Measurements from ENCODE around the gene DDX27. TPM values are rescaled to one million over a fixed set of nuclear protein-coding genes. Genes with fewer than 3 reads are reported as not detected.

Gene DDX27
- total and polyA plus RNA-seq, 4 experiments from 2014 or later: 21.6 to 60.4 (median 53.7) TPM

- Histone ChIP-seq H3K27ac (ENCODE audit: low read depth, low read length) (peak overlapping the region; percentile 82), H3K4me3 (ENCODE audit: low read length in 2 of 2) (peak overlapping the region; percentile 86 to 92), H3K36me3 (ENCODE audit: insufficient read depth, low read length) (peaks cover 57% of the 10 kb centered on the region), H3K9me3 (ENCODE audit: control insufficient read depth in 1 of 2, low read length in 2 of 2) (peaks cover 19 to 40% of the 10 kb centered on the region in 2 donors), H3K4me1 (ENCODE audit: insufficient read depth, low read length) (peaks cover 70% of the 10 kb centered on the region), H3K27me3 (ENCODE audit: insufficient read depth, low read length) (no peaks in the 10 kb centered on the region)
- ChIA-PET POLR2A (ENCODE audit: partially characterized antibody) (interaction anchor here (0.5 to 8.0 kb wide), 22 partner anchors 7 to 233 kb away, joined by 3 to 108 read pairs (median 5); partner anchors contain the start of genes CSE1L, DDX27 and STAU1), CTCF (ENCODE audit: partially characterized antibody) (interaction anchor here (0.7 to 1.4 kb wide), 3 partner anchors 15 to 25 kb away, joined by 3 read pairs; no protein-coding TSS in a partner anchor)
- Mint-ChIP-seq H3K27me3 (peaks cover 0 to 1% of the 10 kb centered on the region in 2 donors), H3K4me3 (peak overlapping the region; percentile 87 to 99 (median 95)), H3K4me1 (peaks cover 56 to 83% (median 70%) of the 10 kb centered on the region in 4 donors), H3K36me3 (peaks cover 65 to 83% of the 10 kb centered on the region in 2 donors), H3K27ac (peak overlapping the region; percentile 96 to 99 (median 98)), H3K9me3 (peaks cover 2 to 59% (median 54%) of the 10 kb centered on the region in 8 donors)
- intact Hi-C loops (cut with micrococcal nuclease): loop anchor here (1.0 to 2.0 kb wide), 5 partner anchors 40 to 636 kb away; partner anchors contain the start of genes CSE1L, DDX27, SPATA2 and STAU1
- peak in 1 of 5 donors; percentile 65 for DNase-seq
Observed at GRCh38 chr20:49278818-49279676, 59.8 kb downstream of the DDX27 start.

- POLR2A ChIA-PET (ENCODE audit: partially characterized antibody): interaction anchor here (0.9 to 8.0 kb wide), 20 partner anchors 8 to 234 kb away, joined by 3 to 108 read pairs (median 6); partner anchors contain the start of genes CSE1L, DDX27 and STAU1
Observed at GRCh38 chr20:49279677-49280462, 60.7 kb downstream of the DDX27 start.

GRCh38 chr20:49280463-49281058, 61.3 kb downstream of the DDX27 start:
- Mint-ChIP-seq H3K36me3 (peaks cover 74 to 92% of the 10 kb centered on the region in 2 donors), H3K27ac (peak overlapping the region; percentile 71 to 99 (median 92)), H3K4me1 (peaks cover 59 to 87% (median 71%) of the 10 kb centered on the region in 4 donors), H3K27me3 (peaks cover 0 to 1% of the 10 kb centered on the region in 2 donors), H3K4me3 (peak overlapping the region; percentile 87 to 99 (median 95)), H3K9me3 (peaks cover 2 to 73% (median 68%) of the 10 kb centered on the region in 8 donors)
- no peaks in the 10 kb centered on the region for H3K27me3 ChIP-seq (ENCODE audit: insufficient read depth, low read length)
- peak overlapping the region in 1 of 2 donors; percentile 92 for H3K4me3 ChIP-seq (ENCODE audit: low read length in 2 of 2)
- peaks cover 66% of the 10 kb centered on the region for H3K4me1 ChIP-seq (ENCODE audit: insufficient read depth, low read length)
- intact Hi-C loops (cut with micrococcal nuclease): no loop called here
- no peak for DNase-seq
- peaks cover 24 to 46% of the 10 kb centered on the region in 2 donors for H3K9me3 ChIP-seq (ENCODE audit: control insufficient read depth in 1 of 2, low read length in 2 of 2)
- peaks cover 67% of the 10 kb centered on the region for H3K36me3 ChIP-seq (ENCODE audit: insufficient read depth, low read length)
- peak overlapping the region; percentile 14 for H3K27ac ChIP-seq (ENCODE audit: low read depth, low read length)
- ChIA-PET CTCF (ENCODE audit: partially characterized antibody) (interaction anchor here (1.0 to 1.3 kb wide), 2 partner anchors 13 to 23 kb away, joined by 3 to 4 read pairs; no protein-coding TSS in a partner anchor), POLR2A (ENCODE audit: partially characterized antibody) (interaction anchor here (1.0 to 8.0 kb wide), 13 partner anchors 9 to 234 kb away, joined by 3 to 108 read pairs (median 7); partner anchors contain the start of genes CSE1L, DDX27 and STAU1)

More at GRCh38 chr20:49279677-49280462, 60.7 kb downstream of the DDX27 start:
- peak overlapping the region; percentile 86 to 92 for H3K4me3 ChIP-seq (ENCODE audit: low read length in 2 of 2)
- peaks cover 66% of the 10 kb centered on the region for H3K36me3 ChIP-seq (ENCODE audit: insufficient read depth, low read length)
- CTCF ChIA-PET (ENCODE audit: partially characterized antibody): interaction anchor here (0.7 to 1.3 kb wide), 3 partner anchors 12 to 23 kb away, joined by 3 to 4 read pairs (median 3); no protein-coding TSS in a partner anchor
- no peaks in the 10 kb centered on the region for H3K27me3 ChIP-seq (ENCODE audit: insufficient read depth, low read length)
- H3K9me3 ChIP-seq (ENCODE audit: control insufficient read depth in 1 of 2, low read length in 2 of 2): peaks cover 19 to 41% of the 10 kb centered on the region in 2 donors
- peak overlapping the region; percentile 87 to 99 (median 95) for H3K4me3 Mint-ChIP-seq
- H3K27ac ChIP-seq (ENCODE audit: low read depth, low read length): peak overlapping the region; percentile 14
- DNase-seq: no peak
- peaks cover 0 to 1% of the 10 kb centered on the region in 2 donors for H3K27me3 Mint-ChIP-seq
- peaks cover 59 to 87% (median 71%) of the 10 kb centered on the region in 4 donors for H3K4me1 Mint-ChIP-seq
- peaks cover 72 to 91% of the 10 kb centered on the region in 2 donors for H3K36me3 Mint-ChIP-seq
- H3K9me3 Mint-ChIP-seq: peaks cover 2 to 66% (median 61%) of the 10 kb centered on the region in 8 donors
- H3K4me1 ChIP-seq (ENCODE audit: insufficient read depth, low read length): peaks cover 72% of the 10 kb centered on the region
- intact Hi-C loops (cut with micrococcal nuclease): loop anchor here (2.0 kb wide), 1 partner anchor 39 kb away; no protein-coding TSS in a partner anchor
- H3K27ac Mint-ChIP-seq: peak overlapping the region; percentile 77 to 99 (median 97)

DNA sequence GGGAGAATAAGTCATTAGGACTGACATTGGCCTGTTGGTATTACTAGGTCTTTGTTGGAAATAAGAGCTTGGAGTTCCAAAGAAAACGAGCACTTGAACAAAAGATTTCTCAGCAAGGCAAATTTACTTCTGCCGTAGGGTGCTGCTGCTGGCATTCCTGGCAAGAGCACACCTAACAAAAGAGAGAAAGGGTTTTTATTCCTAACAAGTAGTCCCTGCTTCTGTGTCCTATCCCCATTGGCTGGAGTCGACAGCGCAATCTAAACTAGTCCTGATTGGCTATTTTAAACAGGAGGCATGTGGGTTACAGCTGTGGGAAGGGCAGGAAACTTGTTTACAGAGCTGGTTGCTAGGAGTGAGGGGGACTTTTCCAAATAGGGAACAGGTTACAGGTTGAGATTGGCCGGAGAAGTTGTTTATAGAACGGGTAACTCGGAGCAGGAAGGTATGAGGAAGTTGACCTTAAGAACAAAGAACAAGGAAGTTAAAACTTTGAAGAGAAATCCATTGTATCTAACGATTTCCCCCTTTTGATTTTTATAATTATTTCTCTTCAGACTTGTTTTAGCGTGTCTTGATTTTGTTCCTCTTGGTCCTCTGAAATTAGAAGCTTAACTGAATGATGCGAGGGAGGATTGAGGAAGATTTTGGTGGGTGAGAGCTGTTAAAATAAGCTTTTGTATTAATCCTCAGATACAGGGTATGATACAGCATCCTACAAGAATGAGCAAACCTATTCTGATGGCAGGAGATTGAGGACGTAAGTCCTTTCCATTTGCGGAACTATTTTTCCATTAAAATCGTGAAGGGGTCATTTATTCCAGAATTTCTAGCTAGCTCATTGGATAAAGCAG, 62.1 kb downstream of the DDX27 start:
- H3K27me3 Mint-ChIP-seq: peaks cover 0 to 1% of the 10 kb centered on the region in 2 donors
- no peak for DNase-seq
- peaks cover 79 to 93% of the 10 kb centered on the region in 2 donors for H3K36me3 Mint-ChIP-seq
- peaks cover 53 to 86% (median 67%) of the 10 kb centered on the region in 4 donors for H3K4me1 Mint-ChIP-seq
- Histone ChIP-seq H3K27me3 (ENCODE audit: insufficient read depth, low read length) (no peaks in the 10 kb centered on the region), H3K36me3 (ENCODE audit: insufficient read depth, low read length) (peaks cover 68% of the 10 kb centered on the region), H3K4me3 (ENCODE audit: low read length in 2 of 2) (peak overlapping the region; percentile 30 to 92), H3K9me3 (ENCODE audit: control insufficient read depth in 1 of 2, low read length in 2 of 2) (peaks cover 25 to 53% of the 10 kb centered on the region in 2 donors), H3K4me1 (ENCODE audit: insufficient read depth, low read length) (peaks cover 59% of the 10 kb centered on the region), H3K27ac (ENCODE audit: low read depth, low read length) (peak overlapping the region; percentile 14)
- ChIA-PET POLR2A (ENCODE audit: partially characterized antibody) (interaction anchor here (1.1 to 8.0 kb wide), 9 partner anchors 10 to 235 kb away, joined by 3 to 108 read pairs (median 7); partner anchors contain the start of genes CSE1L and DDX27), CTCF (ENCODE audit: partially characterized antibody) (interaction anchor here (1.0 to 1.2 kb wide), 2 partner anchors 14 to 64 kb away, joined by 3 to 4 read pairs; no protein-coding TSS in a partner anchor)
- peaks cover 2 to 80% (median 75%) of the 10 kb centered on the region in 8 donors for H3K9me3 Mint-ChIP-seq
- peak overlapping the region; percentile 10 to 99 (median 92) for H3K27ac Mint-ChIP-seq
- intact Hi-C loops (cut with micrococcal nuclease): no loop called here
- peak overlapping the region; percentile 49 to 96 (median 77) for H3K4me3 Mint-ChIP-seq

DNA sequence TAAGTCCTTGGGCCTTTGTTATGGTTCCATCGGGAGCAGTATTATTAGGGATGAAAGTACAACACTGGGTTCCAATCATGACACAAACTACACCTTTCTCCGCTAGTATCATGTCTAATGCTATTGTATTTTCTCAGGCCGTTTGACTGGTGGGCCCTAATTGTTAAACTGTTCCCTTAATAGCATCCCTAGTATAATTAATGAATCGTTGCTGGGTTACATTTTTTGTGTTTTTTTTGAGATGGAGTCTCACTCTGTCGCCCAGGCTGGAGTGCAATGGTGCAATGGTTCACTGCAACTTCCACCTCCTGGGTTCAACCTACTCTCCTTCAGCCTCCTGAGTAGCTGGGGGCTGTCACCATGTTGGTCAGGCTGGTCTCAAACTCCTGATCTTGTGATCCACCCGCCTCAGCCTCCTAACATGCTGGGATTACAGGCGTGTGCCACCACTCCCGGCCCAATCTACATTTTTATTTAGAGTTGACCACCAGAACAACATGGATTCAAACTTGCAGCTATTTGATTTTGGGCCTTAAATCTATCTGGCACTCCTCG, 62.8 kb downstream of the DDX27 start:
- no peak for DNase-seq

More for the DNA sequence above, 62.8 kb downstream of the DDX27 start:
- POLR2A ChIA-PET (ENCODE audit: partially characterized antibody): interaction anchor here (1.0 to 8.0 kb wide), 8 partner anchors 10 to 865 kb away, joined by 3 to 108 read pairs (median 12); no protein-coding TSS in a partner anchor
- H3K27ac Mint-ChIP-seq: peak overlapping the region; percentile 42 to 99 (median 92)
- peaks cover 2 to 87% (median 82%) of the 10 kb centered on the region in 8 donors for H3K9me3 Mint-ChIP-seq
- H3K36me3 ChIP-seq (ENCODE audit: insufficient read depth, low read length): peaks cover 75% of the 10 kb centered on the region
- H3K27me3 Mint-ChIP-seq: peaks cover 0 to 1% of the 10 kb centered on the region in 2 donors
- H3K9me3 ChIP-seq (ENCODE audit: control insufficient read depth in 1 of 2, low read length in 2 of 2): peaks cover 25 to 60% of the 10 kb centered on the region in 2 donors
- intact Hi-C loops (cut with micrococcal nuclease): no loop called here
- peak overlapping the region in 7 of 8 donors; percentile 50 to 85 (median 72) for H3K4me3 Mint-ChIP-seq
- H3K4me1 ChIP-seq (ENCODE audit: insufficient read depth, low read length): peaks cover 54% of the 10 kb centered on the region
- peak overlapping the region; percentile 29 to 30 for H3K4me3 ChIP-seq (ENCODE audit: low read length in 2 of 2)
- H3K27ac ChIP-seq (ENCODE audit: low read depth, low read length): peak overlapping the region; percentile 39
- H3K36me3 Mint-ChIP-seq: peaks cover 86 to 93% of the 10 kb centered on the region in 2 donors
- H3K4me1 Mint-ChIP-seq: peaks cover 47 to 79% (median 63%) of the 10 kb centered on the region in 4 donors
- CTCF ChIA-PET (ENCODE audit: partially characterized antibody): interaction anchor here (1.2 kb wide), 2 partner anchors 53 to 65 kb away, joined by 3 read pairs; no protein-coding TSS in a partner anchor
- H3K27me3 ChIP-seq (ENCODE audit: insufficient read depth, low read length): no peaks in the 10 kb centered on the region
